Occipital lobe (tissue), 2 donors: ENCODE measurements around the gene MARCHF3. TPM values are rescaled to one million over a fixed set of nuclear protein-coding genes. Genes with fewer than 3 reads are reported as not detected.
"Not testable (repeated sequence)": the region's sequence is repeated elsewhere in the genome, so short reads cannot be mapped to it uniquely, and the experiment has no call there.

Experiments used
- DNase-seq: peaks from one replicate; lab custom pipeline; 2025; lab: John Stamatoyannopoulos, UW
- total RNA-seq: library from RNA; depleted of rRNA; stranded (reverse); fragments of >200 nt; gene quantifications from one replicate; pipeline ENCODE4 v1.2.3, GENCODE V29; 2014

Gene MARCHF3
- total RNA-seq, 1 donor from 2014 or later = 13.3 TPM

DNA sequence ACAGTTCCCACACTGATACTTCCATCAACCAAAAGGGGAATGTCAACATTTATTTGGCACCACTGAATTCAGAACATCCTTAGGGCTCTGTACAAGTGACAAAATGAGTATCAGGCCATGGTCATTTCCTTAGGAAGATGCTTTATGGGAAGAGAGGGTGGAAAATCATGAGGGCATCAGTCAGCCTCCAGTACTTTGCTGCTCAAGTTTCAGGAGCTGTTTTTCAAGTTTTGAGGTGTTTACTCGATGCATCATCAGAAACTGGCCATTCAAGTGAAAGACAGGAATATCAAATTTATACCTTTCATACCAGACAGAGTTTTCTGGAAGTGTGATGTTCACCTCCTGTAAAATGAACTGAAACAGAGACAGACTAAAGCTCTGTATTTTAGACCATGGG, 21.2 kb upstream of the MARCHF3 start:
- no peak for DNase-seq

DNA sequence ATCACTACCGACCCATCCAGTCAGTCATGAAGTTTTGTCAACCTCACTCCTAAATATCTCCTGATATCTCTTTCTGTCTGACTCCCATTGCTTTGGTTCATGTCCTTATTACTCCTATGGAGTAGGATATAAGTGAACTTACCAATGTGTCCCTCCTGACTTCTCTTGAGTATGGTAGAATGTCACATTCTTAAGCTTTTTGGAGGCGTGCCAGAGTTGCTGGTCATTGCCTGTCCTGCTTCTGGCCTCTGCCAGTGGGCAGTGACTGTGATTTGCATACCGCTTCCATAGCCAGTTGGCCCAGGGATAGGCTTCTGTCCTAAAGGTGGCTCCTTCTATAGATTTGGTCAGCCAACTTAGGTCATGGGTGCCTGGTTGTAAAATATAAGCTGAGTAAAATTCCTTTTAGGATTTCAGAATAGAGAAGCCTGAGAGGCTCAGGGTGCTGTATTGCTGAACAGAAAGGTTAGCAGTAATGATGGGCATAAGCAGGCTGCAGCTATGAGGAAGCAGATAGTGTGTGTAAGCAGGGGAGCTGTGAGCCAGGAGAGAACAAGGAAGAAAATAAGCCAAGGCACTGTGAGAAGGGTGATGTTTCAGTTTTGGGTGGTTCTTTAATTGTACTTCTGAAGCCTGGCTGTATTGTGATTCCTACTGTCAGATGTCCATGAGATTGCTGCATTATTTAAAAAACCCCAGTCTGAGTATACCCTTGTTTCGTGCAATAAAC, 16.1 kb upstream of the MARCHF3 start:
- no peak for DNase-seq

DNA sequence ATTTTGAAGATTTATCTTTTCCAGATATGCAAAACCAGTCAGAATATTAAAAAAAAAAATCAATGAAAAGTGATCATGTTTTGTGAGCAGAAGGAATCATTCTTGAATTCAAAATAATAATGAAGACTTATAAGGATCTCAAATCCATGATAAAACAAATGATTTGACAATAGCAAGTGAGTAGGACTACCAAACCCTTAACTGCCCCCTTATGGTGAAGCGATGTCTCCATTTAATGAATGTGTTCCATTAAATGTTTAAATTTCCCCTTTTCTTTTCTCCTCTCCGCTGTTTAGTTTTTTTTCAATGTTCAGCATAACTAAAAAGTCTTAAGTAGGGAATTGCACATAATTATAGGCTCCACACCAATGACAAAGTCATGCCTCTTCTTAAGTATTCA, 12.2 kb upstream of the MARCHF3 start:
- no peak for DNase-seq

DNA sequence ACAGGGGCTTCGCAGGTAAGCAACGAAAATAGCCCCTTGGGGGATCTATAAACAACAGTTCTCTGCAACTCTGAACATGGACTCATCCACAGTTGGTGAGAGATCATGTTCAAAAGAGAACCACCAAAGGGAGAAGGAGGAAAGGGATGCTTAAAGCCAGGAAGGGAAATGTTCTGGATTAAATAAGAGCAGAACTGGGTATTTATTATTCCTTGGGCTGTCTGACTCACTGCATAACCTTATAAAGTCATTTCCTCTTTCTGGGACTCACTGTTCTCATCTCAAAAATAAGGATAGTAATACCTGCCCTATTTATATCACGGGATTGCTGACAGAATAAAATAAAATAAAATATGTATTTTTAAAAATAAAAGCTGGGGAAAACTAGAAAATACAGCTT, 11.2 kb upstream of the MARCHF3 start:
- no peak for DNase-seq

DNA sequence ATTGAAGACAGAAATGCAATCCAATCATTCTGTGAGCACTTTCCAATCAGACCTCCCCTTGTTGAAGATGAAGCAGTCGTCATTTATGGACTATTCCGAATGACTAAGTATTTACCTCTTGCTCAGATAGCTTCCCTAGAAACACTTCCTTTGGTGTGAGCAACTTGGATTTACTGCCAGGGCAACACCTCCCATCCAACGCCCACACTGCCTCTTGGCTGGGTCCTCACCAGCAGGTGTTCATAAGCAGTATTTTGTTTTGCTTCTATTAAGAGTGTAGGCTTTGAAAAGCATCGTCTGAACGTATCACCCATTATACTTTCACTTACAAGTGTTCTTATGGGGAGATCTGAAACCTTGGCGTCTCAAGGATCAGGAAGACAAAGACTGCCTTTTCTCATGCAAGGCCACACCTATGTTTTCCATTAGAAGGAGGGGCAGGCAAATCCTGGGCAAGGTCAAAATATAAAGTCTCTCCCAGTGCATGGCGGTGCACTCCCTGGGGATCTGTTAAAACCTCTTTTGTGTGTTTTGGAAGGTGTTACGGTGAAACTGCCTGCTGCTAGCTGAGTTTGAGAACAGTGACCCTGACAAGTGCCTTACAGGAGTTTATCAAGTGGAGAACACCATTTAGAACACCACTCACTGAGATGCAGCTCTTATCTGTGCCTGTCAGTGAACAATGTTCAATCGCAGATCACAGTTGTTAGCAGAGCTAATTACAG, 10.6 kb upstream of the MARCHF3 start:
- DNase-seq = no peak

DNA sequence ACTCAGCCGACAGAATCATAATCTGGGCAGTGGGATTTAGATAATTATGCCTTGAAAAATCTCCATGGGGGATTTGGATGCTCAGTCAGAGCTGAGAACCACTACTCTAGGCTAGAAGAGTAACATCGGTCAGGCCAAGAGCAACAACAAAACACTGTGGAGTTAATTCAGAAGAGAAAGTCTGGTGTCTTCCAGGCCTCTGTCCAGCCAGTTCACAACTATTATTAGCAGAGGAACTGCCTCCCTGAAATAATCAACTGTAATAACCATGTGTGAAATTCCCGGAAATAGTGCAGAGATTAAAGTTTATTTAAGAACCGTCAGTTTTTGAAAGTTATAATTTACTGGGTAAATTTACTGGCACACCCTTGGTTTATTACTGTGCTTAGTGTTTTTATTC, 8.2 kb upstream of the MARCHF3 start:
- DNase-seq = no peak

DNA sequence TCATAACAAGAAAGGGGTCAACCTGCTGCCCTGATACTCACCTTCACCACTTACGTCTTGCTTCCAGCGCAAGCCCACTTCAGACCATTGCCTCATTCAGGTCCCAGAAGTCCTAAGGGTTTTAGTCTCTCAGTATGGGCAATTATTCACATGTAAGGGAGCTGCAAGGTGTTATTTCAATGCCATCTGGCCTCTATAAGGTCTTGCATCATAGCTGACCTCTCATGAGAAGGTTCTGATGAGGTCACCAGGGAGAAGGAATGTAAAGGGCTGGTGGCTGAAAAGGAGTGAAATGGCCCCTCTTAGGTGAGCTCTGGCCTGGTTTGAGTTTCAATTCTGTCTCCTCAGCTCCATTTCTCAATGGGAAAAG, 1.5 kb upstream of the MARCHF3 start:
- DNase-seq = no peak

DNA sequence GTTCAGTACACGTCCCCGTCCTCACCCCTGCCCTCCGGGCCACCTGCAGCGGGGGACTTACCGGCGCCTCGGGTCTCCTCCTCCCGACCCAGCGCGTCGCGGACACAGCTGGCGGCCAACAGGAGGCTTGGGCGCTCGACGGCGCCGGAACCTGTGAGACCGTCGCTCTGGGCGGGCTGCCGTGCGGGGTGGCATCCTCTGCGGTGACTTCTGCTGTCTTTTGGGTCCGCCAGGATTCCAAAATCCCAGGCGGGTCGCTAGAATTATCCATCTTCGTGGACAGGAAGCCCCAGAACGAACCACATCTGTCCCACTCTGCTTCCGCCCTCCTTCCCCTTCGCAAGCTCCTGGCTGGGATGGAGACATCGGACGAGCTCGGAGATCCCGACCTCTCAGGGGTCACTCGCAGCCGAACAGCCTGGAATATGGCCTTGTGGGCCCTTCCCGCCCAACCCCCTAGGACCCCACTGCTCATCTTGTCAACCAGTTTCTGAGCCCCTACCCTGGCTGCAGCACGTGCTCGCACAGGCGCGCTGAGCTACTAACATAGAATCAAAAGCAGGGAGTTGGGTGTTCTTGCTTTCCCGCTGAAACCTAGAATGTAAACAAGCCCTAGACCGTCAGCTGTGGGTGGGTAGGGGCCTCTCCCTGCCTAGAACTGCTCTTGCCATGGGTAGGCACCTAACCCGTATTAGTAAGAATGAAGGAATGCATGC, 947 bp upstream of the MARCHF3 start:
- DNase-seq = no peak

DNA sequence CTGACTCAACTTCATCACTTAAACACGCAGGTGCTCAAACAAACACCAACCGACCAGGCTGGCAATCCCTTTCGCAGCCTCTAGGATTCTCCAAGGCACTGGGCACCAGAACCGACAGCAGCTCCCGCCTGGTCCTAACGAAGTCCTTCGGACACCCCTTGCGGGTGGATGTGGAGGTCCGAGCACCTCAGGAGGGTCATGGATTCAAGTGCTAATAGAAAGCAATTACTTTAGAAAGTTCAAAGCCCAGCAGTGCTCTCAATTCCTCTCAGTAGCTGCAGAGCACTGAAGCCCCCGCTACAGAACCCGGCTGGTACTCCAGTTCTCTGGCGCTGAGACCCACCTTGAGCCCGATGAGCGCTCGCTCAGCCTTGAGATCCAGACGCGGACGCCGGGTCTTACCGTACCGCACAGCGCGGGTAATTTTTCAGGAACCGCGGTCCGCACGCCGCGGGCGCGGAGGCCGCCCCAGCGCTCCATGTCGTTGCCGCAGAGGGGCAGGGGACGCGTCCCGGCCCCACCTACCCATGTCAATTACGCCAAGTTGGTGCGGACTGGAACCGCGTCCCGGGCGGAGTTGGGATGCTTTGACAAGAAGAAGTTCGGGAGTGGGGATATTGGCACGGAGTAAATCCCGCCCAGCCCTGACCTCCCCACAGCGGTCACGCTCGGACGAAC, 638 bp downstream of the MARCHF3 start:
- no peak for DNase-seq

DNA sequence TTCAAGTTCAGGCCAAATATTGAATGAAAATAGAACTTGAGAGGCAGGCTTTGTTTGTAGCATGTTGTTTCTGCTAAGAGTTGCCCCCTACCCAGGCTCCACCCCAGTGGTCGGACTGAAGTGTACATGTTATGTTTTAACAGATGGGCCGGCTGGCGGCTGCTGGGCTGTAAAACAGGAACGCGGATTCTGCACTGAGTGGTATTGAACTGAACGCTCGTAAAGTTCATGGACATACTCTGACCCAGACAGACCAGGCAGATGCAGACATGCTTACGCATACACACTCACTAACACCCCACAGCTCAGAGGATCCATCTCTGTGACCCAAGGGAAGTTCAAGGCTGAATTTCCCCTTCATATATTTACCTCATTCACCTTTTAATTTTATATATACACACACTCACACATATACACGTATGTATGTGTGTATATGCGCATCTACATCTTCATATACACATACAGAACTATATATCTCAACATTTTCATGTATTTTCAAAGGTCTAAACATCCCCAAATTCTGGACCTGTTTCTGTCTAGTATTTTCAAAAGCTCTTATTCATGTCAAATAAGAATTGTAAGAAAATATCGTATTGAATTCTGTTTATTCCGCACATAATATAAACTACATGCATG, 1.4 kb downstream of the MARCHF3 start:
- no peak for DNase-seq

DNA sequence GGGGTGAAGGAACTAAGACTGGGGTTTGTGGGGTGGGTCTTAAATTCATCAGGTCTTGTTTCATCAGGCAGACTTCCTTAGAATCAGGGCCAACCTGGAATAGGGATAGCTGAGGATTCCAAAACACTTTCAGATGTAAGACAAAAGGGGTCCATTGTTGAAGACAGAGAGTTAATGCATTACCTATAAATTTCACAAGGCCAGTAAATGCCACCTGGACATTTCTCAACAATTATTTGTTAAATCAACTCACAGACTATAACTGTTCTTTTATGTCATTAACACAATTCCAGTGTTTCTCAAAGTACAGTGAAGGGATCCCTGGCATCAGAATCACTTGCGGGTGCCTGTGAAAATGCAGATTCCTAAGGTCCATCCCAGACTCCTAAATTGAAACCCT, 2.8 kb downstream of the MARCHF3 start:
- DNase-seq = no peak

DNA sequence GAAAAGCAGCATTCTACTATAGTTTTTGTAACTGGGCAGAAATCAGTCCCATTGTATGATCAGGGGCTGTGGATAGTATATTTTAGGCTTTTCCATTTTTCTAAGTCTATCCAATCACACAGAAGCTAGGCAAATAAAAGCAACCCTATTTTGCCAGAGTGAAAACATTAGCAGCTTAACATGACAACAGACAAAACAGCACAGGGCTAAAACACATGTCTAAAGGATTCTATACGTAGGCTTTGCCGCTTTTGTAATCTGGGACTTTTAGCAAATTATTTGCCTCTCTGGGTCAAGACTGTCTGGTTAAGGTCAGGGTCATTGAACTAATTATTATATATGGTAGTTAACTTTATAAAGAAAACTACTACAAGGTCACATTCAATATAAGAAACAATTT, 4.2 kb downstream of the MARCHF3 start:
- DNase-seq = no peak

DNA sequence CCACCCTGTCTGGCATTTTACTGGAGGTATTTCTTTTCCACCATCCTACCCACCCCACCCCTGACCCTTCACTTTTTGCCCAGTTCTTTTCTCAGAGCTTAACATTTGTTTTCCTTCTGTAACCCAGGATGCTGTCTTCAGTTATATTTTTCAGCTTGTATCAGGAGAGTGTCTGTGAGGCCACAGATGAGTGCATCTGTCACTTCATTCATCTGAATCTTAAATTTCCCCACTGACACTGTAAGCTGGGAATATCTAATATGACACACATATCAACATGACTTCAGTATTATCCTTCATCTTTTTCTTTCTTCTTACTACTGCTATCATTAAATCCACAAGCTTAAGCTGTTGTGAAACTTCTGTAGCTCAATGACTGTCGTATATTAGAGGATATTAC, 4.9 kb downstream of the MARCHF3 start:
- DNase-seq = no peak

DNA sequence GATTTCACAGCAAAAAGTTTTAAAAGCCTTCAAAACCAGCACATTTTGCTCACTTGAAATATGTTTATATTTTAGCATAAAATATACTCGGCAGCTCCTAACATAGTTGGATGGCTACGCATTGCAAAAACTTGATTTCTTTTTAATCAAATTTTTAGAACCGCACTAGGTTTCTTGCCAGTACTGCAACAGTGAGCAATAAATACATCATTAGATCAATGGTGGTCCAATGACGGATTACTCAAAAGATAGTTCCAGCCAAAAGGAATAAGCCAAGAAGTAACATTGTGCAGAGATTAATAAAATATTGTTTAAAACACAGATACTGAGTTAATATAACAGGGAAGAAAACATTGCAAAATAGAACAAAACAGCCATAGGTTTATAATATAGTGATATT, 5.5 kb downstream of the MARCHF3 start:
- DNase-seq = no peak

DNA sequence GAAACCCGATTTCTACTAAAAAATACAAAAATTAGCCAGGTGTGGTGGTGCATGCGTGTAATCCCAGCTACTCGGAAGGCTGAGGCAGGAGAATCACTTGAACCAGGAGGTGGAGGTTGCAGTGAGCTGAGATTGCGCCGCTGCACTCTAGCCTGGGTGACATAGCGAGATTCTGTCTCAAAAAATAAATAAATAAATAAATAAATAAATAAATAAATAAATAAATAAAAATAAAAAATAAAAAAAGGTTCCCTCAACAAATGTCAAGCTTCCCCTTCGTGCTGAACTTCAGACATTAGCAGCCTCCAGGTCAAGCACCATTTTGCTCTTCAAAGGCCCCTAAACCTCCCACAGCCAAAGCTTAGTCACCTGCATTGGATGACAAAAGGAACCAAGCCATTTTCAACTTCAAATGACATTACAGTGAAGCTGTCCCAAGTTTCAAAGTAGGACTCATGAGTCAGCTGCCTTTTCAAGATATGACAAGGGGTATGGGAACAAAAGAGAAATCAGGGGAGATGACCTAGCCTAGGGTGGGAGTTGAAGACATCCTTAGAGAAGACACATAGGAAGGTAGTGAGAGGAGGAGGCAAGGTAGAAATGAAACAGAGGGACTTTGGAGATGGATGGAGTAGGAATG, 6.7 kb downstream of the MARCHF3 start:
- not testable (repeated sequence) for DNase-seq

DNA sequence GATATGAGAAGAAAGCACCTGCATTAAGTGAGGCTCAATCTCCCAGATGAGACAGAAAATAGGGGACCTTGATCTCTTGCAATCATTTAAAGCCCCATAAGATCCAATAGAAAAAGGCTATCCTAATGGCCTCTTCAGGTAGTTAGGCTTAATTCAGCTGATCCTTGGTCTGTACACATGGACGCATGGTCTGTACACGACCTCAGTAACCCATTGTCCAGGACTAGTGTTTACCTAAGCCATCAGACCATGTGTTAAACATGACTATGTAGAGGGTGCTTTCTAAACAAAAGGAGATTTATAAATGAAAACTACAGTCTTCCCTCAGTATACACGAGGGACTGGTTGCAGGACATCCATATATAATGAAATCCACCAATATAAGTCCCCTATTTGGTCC, 7.5 kb downstream of the MARCHF3 start:
- DNase-seq = no peak

DNA sequence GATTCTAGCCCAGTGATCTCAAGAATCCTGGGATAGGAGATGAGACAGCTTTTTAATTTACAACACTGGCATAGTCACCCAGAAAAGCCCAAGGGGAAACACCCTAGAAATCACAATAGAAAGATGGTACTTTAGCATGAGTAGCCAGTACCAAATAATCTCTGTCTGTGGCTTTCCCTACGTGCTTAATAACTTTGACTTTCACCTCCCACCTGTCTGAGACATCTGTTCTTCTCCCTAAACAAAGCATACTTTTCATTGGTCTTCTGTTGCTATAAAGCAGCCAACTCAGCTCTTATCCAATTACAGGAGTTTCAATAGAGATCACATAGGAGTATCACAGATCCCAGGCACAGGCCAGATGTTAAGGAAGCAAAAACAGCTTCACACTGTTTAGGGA, 10.4 kb downstream of the MARCHF3 start:
- no peak for DNase-seq

DNA sequence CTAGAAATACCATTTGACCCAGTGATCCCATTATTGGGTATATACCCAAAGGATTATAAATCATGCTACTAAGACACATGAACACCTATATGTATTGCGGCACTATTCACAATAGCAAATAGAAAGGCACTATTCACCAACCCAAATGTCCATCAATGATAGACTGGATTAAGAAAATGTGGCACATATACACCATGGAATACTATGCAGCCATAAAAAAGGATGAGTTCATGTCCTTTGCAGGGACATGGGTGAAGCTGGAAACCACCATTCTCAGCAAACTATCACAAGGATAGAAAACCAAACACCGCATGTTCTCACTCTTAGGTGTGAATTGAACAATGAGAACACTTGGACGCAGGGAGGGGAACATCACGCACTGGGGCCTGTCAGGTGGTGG, 13.6 kb downstream of the MARCHF3 start:
- not testable (repeated sequence) for DNase-seq

DNA sequence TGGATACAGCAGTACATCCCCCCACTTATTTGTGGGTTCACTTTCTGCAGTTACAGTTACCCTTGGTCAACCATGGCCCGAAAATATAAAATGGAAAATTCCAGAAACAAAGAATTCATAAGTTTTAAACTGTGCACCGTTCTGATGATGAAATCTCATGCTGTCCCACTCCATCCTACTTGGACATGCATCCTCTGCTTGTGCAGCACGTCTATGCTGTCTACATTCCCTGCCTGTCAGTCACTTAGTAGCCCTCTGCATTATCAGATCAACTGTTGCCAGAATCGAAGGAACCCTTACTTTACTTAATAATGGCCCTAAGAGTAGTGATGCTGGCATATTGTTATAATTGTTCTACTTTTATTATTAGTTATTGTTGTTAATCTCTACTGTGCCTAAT, 14.6 kb downstream of the MARCHF3 start:
- DNase-seq = no peak

DNA sequence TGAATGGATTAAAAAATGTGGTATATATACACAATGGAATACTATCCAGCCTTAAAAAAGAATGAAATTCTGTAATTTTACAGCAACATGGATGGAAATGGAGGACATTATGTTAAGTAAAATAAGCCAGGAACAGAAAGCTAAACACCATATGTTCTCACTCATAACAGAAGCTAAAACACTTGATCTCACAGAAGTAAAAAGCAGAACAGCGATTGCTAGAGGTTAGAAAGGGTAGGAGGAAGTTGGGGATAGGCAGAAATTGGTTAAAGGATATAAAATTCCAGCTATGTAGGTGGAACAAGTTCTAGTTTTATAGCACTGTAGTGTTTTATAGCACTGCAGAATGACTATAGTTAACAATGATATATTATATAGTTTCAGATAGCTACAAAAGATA, 15.8 kb downstream of the MARCHF3 start:
- DNase-seq = no peak

DNA sequence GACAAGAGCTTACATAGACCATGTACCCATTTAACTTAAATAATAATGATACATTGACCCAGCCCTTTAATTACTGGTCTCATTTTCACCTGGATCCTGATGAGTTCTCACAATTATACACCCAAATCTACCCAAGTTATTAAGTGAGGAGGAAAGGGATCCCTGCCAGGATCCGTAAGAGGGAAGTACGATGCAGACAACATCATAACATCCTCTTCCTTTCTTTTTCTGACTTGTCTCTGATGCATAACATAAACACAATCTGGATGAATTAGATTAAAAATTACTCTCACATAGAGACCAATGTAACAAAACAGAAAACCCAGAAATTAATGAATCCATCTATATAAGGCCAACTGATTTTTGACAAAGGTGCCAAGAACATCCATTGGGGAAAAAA, 17.0 kb downstream of the MARCHF3 start:
- DNase-seq = no peak
